Mesendoderm (in vitro differentiated cells): ENCODE results near the gene LSM4.

ENCODE experiments used
- DNase-seq: peaks from one replicate; pipeline ENCODE4 v3.0.0; 2013
- H2AK5ac ChIP-seq: 2 replicates; pipeline ENCODE4 v1.6.1; 2013; ENCODE audit warnings: low read length, inconsistent platforms
- H2BK120ac ChIP-seq: 2 replicates; pipeline ENCODE4 v1.6.1; 2013; ENCODE audit warnings: low read depth, mild to moderate bottlenecking, low read length, moderate library complexity, mixed read lengths
- H2BK15ac ChIP-seq: replicated peaks from 2 replicates; pipeline ENCODE4 v1.6.1; 2013; ENCODE audit warnings: low read depth, mild to moderate bottlenecking, moderate library complexity
- H2BK5ac ChIP-seq: 2 replicates; pipeline ENCODE4 v1.6.1; 2013; ENCODE audit warnings: low read length, inconsistent platforms
- H3K18ac ChIP-seq: 2 replicates; pipeline ENCODE4 v1.6.1; 2013; ENCODE audit warnings: mild to moderate bottlenecking, low read length, mixed read lengths
- H3K23ac ChIP-seq: one replicate; pipeline ENCODE4 v1.6.1; 2013; ENCODE audit warnings: low read length
- H3K27ac ChIP-seq: 2 replicates; pipeline ENCODE4 v1.5.1; 2013; ENCODE audit warnings: low read depth, mild to moderate bottlenecking, inconsistent platforms, low read length, moderate library complexity
- H3K27me3 ChIP-seq: 2 replicates; pipeline ENCODE4 v1.6.1; 2013; ENCODE audit warnings: low read length, control low read depth, mild to moderate bottlenecking, inconsistent platforms; ENCODE audit not compliant: insufficient read depth, poor library complexity
- H3K36me3 ChIP-seq: 2 replicates; pipeline ENCODE4 v1.6.1; 2013; ENCODE audit warnings: low read length, inconsistent platforms; ENCODE audit not compliant: control insufficient read depth, insufficient read depth
- H3K4ac ChIP-seq: one replicate; pipeline ENCODE4 v1.6.1; 2013; ENCODE audit warnings: low read depth, mild to moderate bottlenecking, low read length, moderate library complexity
- H3K4me1 ChIP-seq: 2 replicates; pipeline ENCODE4 v1.6.1; 2013; ENCODE audit warnings: low read depth, low read length, inconsistent platforms; ENCODE audit not compliant: control insufficient read depth
- H3K4me2 ChIP-seq: 2 replicates; pipeline ENCODE4 v1.6.1; 2013; ENCODE audit warnings: low read length
- H3K4me3 ChIP-seq: 2 replicates; pipeline ENCODE4 v1.5.1; 2013; ENCODE audit warnings: mild to moderate bottlenecking, low read length
- H3K56ac ChIP-seq: one replicate; pipeline ENCODE4 v1.6.1; 2013; ENCODE audit warnings: low read length
- H3K79me1 ChIP-seq: 2 replicates; pipeline ENCODE4 v1.6.1; 2013; ENCODE audit warnings: low read length, inconsistent platforms
- H3K79me2 ChIP-seq: 2 replicates; pipeline ENCODE4 v1.6.1; 2013; ENCODE audit warnings: mild to moderate bottlenecking, low read length; ENCODE audit not compliant: control insufficient read depth, insufficient read depth
- H3K9ac ChIP-seq: 2 replicates; pipeline ENCODE4 v1.6.1; 2013; ENCODE audit warnings: low read length, inconsistent platforms
- H4K5ac ChIP-seq: one replicate; pipeline ENCODE4 v1.6.1; 2013; ENCODE audit warnings: low read length
- H4K8ac ChIP-seq: one replicate; pipeline ENCODE4 v1.6.1; 2013; ENCODE audit warnings: low read depth, mild to moderate bottlenecking, control low read depth, low read length, moderate library complexity
- WGBS: extraction: QIAGEN DNeasy Blood & Tissue Kit; methylation state at CpG from one replicate; pipeline ENCODE4 v1.1.7; 2013; ENCODE audit warnings: low lambda C conversion rate, missing lambda C conversion rate; ENCODE audit not compliant: insufficient coverage; ENCODE audit errors: extremely low coverage; 5-methylcytosine and 5-hydroxymethylcytosine counted together

Gene LSM4

DNA sequence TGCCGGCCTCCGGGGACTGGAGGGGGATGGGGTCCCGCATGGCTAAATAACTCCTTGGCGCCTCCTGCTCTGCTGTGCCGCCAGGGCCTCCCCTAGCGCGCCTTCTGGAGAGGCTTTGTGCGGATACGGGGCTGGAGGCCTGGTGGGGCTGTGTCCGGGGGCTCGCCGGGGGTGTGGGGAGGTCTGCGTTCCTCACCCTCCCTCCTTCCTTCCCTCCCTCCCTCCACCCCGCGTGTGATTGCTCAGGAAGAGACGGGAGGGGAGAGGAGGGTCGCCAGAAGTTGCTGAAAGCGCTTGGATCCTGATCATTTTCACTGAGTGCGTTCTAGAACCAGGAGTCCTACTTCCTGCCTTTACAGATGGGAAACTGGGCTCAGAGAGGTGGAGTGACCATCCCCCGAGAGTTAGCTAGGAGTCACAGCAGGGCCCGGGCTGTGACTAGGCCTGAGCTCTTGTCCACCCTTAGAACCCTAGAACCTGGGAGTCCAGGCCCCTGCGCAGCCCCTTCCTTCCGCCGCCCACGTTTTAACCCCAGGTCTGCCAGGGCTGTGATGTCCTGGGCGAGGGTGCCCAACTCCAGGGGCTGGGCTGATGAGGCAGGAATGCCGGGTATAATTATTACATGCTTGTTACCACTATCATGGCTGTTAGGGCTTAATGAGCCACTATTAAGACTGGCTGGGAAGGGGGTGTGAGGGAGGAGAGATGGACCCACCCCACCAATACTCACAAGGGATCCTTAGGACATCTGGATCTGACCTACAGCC, 40.7 kb downstream of the LSM4 start:
- Histone ChIP-seq H3K79me1 (peaks cover 10% of the 10 kb centered on the region), H3K36me3 (peaks cover 5% of the 10 kb centered on the region), H3K4me2 (peak overlapping the region; percentile 85), H3K18ac (peak overlapping the region; percentile 51), H3K4ac (peak overlapping the region; percentile 92), H3K79me2 (peaks cover 36% of the 10 kb centered on the region), H2BK15ac (no peak overlapping the region), H3K4me3 (peak overlapping the region; percentile 45), H3K27ac (peak overlapping the region; percentile 99), H4K5ac (peak overlapping the region; percentile 59), H4K8ac (peak overlapping the region; percentile 78), H2AK5ac (peak overlapping the region; percentile 20), H2BK5ac (peak overlapping the region; percentile 97), H2BK120ac (peak overlapping the region; percentile 31), H3K23ac (no peak overlapping the region), H3K4me1 (peaks cover 9% of the 10 kb centered on the region), H3K27me3 (no peaks in the 10 kb centered on the region), H3K56ac (peak overlapping the region; percentile 97), H3K9ac (peak overlapping the region; percentile 92)
- peak; percentile 96 for DNase-seq
- no CpG with 5 or more reads among the region's 27 CpGs for WGBS

DNA sequence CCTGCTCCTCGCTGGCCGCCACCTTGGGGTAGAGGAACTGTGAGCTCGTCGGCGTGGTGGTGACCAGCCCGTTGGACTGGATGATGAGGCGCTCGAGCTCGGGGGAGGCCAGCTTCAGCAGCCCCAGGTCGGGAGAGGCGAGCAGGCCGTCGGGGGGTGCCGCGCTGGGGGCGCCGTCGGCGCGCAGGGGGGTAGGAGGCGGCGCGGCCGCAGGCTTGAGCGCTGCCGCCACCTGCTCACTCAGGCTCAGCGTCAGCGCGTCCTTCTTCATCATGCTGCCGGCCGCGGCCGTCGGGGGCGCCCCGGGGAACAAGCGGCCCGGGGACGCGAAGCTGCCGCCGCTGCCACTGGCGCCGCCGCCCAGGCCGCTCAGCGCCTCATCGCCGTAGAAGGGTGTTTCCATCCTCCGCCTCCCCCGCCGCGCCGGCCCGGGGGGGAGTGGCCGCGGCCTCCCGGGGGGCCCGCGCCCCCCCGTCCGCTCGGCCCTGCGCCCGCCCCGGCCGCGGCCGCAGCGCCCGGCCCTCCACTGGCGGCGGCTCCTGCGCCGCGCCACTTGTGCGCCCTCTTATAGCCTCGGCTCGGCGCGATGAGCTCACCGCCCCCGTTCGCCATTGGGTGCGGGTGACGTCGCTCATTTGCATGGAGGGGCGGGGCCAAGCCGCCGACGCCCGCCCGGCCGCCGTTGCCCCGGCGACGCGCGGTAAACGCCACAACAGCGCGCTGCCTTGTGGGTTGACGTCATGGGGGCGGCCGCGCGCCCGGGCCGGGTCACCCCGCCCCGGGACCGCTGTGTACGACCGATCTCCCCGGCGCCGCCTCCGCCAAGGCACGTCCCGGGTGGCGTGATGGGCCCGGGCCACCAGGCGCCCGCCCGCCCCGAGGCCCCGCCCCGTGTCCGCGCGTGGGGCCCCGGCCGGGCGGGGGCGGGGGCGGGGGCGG, 41.5 kb downstream of the LSM4 start, which contains the start of gene JUND:
TSS of gene JUND (minus strand) at position 541 of the 939 bp plus-strand sequence. CDS start at position 403, 138 bp downstream.
- Histone ChIP-seq H3K27me3 (no peaks in the 10 kb centered on the region), H3K79me2 (peaks cover 36% of the 10 kb centered on the region), H2BK15ac (no peak within 1 kb of the TSS), H3K9ac (peak within 1 kb of the TSS; percentile 96), H3K56ac (peak within 1 kb of the TSS; percentile 99), H4K5ac (peak within 1 kb of the TSS; percentile 59), H3K4me2 (peak within 1 kb of the TSS; percentile 85), H3K79me1 (peaks cover 10% of the 10 kb centered on the region), H3K27ac (peak within 1 kb of the TSS; percentile 99), H3K4ac (peak within 1 kb of the TSS; percentile 98), H3K36me3 (peaks cover 5% of the 10 kb centered on the region), H2BK5ac (peak within 1 kb of the TSS; percentile 97), H3K23ac (peak within 1 kb of the TSS; percentile 99), H3K4me3 (peak within 1 kb of the TSS; percentile 95), H4K8ac (peak within 1 kb of the TSS; percentile 78), H3K4me1 (peaks cover 6% of the 10 kb centered on the region), H2AK5ac (peak within 1 kb of the TSS; percentile 43), H2BK120ac (peak within 1 kb of the TSS; percentile 31), H3K18ac (peak within 1 kb of the TSS; percentile 51)
- WGBS, result no CpG with 5 or more reads among the region's 138 CpGs
- DNase-seq, result peak; percentile 98

DNA sequence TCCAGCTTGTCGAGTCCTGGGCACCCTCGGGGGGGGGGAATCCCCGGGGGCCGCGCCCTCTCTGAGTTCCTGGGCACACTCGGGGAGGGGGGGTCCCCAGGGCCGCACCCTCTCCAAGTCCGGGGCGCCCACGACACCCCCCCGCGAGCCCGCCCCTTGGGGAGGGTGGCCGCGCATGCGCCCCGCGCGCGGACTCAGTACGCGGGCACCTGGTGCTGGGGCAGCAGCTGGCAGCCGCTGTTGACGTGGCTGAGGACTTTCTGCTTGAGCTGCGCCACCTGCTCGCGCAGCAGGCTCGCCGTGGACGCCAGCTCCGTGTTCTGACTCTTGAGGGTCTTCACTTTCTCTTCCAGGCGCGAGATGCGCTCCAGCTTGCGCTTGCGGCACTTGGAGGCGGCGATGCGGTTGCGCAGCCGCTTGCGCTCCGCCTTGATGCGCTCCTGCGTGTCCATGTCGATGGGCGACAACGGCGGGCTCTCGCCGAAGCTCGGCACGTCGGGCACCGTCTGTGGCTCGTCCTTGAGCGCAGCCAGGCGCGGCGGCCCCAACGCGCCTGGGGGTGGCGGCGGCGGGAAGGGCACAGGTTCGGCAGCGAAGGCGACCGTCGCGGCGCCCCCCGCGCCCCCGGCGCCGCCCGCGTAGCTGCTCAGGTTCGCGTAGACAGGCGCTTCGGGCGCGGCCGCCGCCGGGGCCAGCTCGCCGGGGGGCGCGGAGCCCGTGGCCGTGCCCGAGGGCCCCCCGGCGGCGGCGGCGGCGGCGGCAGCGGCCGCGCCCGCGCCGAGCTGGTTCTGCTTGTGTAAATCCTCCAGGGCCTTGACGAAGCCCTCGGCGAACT, 42.4 kb downstream of the LSM4 start:
- Histone ChIP-seq H3K4ac (peak overlapping the region; percentile 98), H3K4me1 (peaks cover 6% of the 10 kb centered on the region), H4K8ac (no peak overlapping the region), H4K5ac (no peak overlapping the region), H3K79me2 (peaks cover 36% of the 10 kb centered on the region), H3K36me3 (peaks cover 5% of the 10 kb centered on the region), H3K79me1 (peaks cover 12% of the 10 kb centered on the region), H2BK5ac (peak overlapping the region; percentile 47), H3K18ac (peak overlapping the region; percentile 29), H2AK5ac (peak overlapping the region; percentile 43), H3K4me2 (peak overlapping the region; percentile 52), H3K27me3 (no peaks in the 10 kb centered on the region), H3K9ac (peak overlapping the region; percentile 96), H3K4me3 (peak overlapping the region; percentile 95), H2BK120ac (no peak overlapping the region), H3K27ac (peak overlapping the region; percentile 92), H3K56ac (peak overlapping the region; percentile 99), H3K23ac (peak overlapping the region; percentile 99), H2BK15ac (no peak overlapping the region)
- WGBS, result no CpG with 5 or more reads among the region's 111 CpGs
- DNase-seq, result peak; percentile 79

DNA sequence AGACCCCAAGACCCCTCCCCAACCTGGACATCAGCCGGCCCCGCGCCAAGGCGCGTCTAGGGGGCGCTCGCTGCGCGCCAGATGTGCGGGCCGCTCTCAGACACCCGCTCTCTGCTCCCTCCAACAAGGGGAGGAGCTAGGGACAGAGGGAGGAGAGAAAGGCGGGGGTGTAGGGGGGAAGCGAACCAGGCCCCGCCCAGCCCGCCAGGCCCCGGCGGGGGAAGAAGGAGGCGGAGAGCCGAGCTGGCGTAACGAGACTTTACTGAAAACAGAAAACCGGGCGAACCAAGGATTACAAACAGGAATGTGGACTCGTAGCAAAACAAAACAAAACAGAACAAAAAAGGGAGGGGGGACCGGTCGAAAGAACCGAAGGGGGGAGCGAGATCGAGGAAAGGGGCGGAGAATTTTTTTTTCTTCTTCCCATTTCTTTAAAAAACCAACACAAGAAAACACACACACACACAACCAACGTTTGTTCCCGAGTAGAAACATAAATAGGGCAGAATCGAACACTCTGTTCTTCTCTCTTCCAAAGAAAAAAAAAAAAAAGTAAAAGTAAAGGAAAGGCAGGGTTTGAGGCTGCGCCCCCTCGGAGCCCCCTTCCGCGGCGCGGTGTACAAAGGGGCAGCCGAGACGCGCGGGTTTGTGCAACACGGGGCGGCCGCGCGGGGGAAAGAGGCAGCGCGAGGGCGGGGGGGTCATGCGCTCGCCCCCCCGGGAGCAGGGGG, 43.2 kb downstream of the LSM4 start:
- Histone ChIP-seq H3K4me3 (peak overlapping the region; percentile 95), H3K4me1 (peaks cover 6% of the 10 kb centered on the region), H4K8ac (no peak overlapping the region), H3K27ac (peak overlapping the region; percentile 92), H3K56ac (peak overlapping the region; percentile 99), H3K4ac (peak overlapping the region; percentile 97), H3K36me3 (peaks cover 5% of the 10 kb centered on the region), H3K27me3 (no peaks in the 10 kb centered on the region), H2AK5ac (no peak overlapping the region), H3K23ac (no peak overlapping the region), H3K4me2 (peak overlapping the region; percentile 97), H4K5ac (no peak overlapping the region), H2BK120ac (no peak overlapping the region), H3K9ac (peak overlapping the region; percentile 96), H2BK5ac (no peak overlapping the region), H3K79me2 (peaks cover 36% of the 10 kb centered on the region), H2BK15ac (no peak overlapping the region), H3K79me1 (peaks cover 13% of the 10 kb centered on the region), H3K18ac (peak overlapping the region; percentile 29)
- DNase-seq, result peak; percentile 98
- WGBS, result no CpG with 5 or more reads among the region's 55 CpGs

DNA sequence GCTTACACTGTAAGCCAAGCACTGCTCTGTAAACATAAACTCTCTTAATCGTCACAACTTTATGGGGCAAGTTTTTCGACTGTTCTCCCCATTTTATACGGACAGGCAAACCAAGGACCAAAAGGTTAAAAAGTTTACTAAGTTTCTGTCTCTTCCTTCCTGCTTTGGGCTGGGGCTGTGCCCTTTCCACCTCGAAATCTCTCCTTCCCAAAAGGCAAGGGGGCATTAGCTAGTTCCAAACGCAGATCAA, 43.7 kb downstream of the LSM4 start:
- H3K23ac ChIP-seq, result no peak overlapping the region
- no peak for DNase-seq
- no peak overlapping the region for H2BK5ac ChIP-seq
- no peak overlapping the region for H2AK5ac ChIP-seq
- WGBS, result no CpG with 5 or more reads among the region's 5 CpGs
- no peak overlapping the region for H3K27ac ChIP-seq
- H4K5ac ChIP-seq, result no peak overlapping the region
- H3K79me1 ChIP-seq, result peaks cover 13% of the 10 kb centered on the region
- H3K9ac ChIP-seq, result peak overlapping the region; percentile 90
- peaks cover 6% of the 10 kb centered on the region for H3K4me1 ChIP-seq
- H3K4me2 ChIP-seq, result peak overlapping the region; percentile 97
- peak overlapping the region; percentile 86 for H3K56ac ChIP-seq
- H3K79me2 ChIP-seq, result peaks cover 36% of the 10 kb centered on the region
- no peaks in the 10 kb centered on the region for H3K27me3 ChIP-seq
- peak overlapping the region; percentile 78 for H3K4me3 ChIP-seq
- H2BK15ac ChIP-seq, result no peak overlapping the region
- H3K36me3 ChIP-seq, result peaks cover 5% of the 10 kb centered on the region
- H3K18ac ChIP-seq, result no peak overlapping the region
- no peak overlapping the region for H3K4ac ChIP-seq
- H2BK120ac ChIP-seq, result no peak overlapping the region
- H4K8ac ChIP-seq, result no peak overlapping the region
